H1 (cell line): ENCODE results near the gene WASF3. TPM values are rescaled to one million over a fixed set of nuclear protein-coding genes. Genes with fewer than 3 reads are reported as not detected.

Experiments
- CTCF ChIA-PET: fragments of 300-600 bp; sonication (Branson Sonifier 250); formaldehyde crosslinking; loops from one replicate; lab custom pipeline; 2021; ENCODE audit not compliant: partially characterized antibody; lab: Charles Lee
- POLR2A ChIA-PET: fragments of 300-600 bp; sonication (Branson Sonifier 250); formaldehyde crosslinking; loops from one replicate; lab custom pipeline; 2021; ENCODE audit warnings: inconsistent platforms; ENCODE audit not compliant: partially characterized antibody; lab: Charles Lee
- DNase-seq, 2 experiments: peaks; one replicate each; pipeline versions ENCODE4 v3.0.0 to v3.0.0-alpha.2; 2010 to 2022; ENCODE audit warnings: low spot score in 2 of 2, low read depth in 1 of 2, mixed read lengths in 1 of 2
- FAIRE-seq: peaks from 2 replicates; lab custom pipeline; 2011; peaks lifted over from hg19 to GRCh38; lab: Jason Lieb, UNC
- H2AFZ ChIP-seq: 2 replicates; pipeline ENCODE4 v1.8.1; 2012; ENCODE audit warnings: low read length, inconsistent platforms
- H2AK5ac ChIP-seq: 2 replicates; pipeline ENCODE4 v1.6.1; 2013; ENCODE audit warnings: low read depth, low read length
- H2BK120ac ChIP-seq: replicated peaks from 2 replicates; pipeline ENCODE3; 2013; ENCODE audit warnings: low read depth, low read length, inconsistent platforms
- H2BK12ac ChIP-seq: 2 replicates; pipeline ENCODE4 v1.6.1; 2013; ENCODE audit warnings: low read depth, low read length
- H2BK15ac ChIP-seq: 2 replicates; pipeline ENCODE4 v1.6.1; 2013; ENCODE audit warnings: low read length
- H2BK20ac ChIP-seq: 2 replicates; pipeline ENCODE4 v1.6.1; 2013; ENCODE audit warnings: low read length
- H2BK5ac ChIP-seq: 2 replicates; pipeline ENCODE4 v1.6.1; 2013; ENCODE audit warnings: low read depth, low read length
- H3K14ac ChIP-seq: 2 replicates; pipeline ENCODE4 v1.6.1; 2013; ENCODE audit warnings: inconsistent platforms; ENCODE audit not compliant: insufficient read length
- H3K18ac ChIP-seq: 2 replicates; pipeline ENCODE4 v1.6.1; 2013; ENCODE audit warnings: low read length; ENCODE audit errors: extremely low read depth
- H3K23ac ChIP-seq: 2 replicates; pipeline ENCODE4 v1.6.1; 2013; ENCODE audit warnings: inconsistent platforms; ENCODE audit not compliant: insufficient read length
- H3K23me2 ChIP-seq: 2 replicates; pipeline ENCODE4 v1.6.1; 2013; ENCODE audit warnings: low read depth, low read length
- H3K27ac ChIP-seq: 2 replicates; pipeline ENCODE4 v1.6.1; 2011; ENCODE audit warnings: low read depth, low read length, inconsistent platforms
- H3K27me3 ChIP-seq, 4 experiments: replicated peaks in 1 of 4; 1 replicate in 1 of 4; 2 replicates in 3 of 4; pipeline versions ENCODE4 v1.6.1 to v1.8.1; 2011 to 2013; ENCODE audit warnings: low read length in 3 of 4, mild to moderate bottlenecking in 3 of 4, inconsistent platforms in 2 of 4, mixed read lengths in 2 of 4, moderate library complexity in 1 of 4; ENCODE audit not compliant: control insufficient read depth in 3 of 4, insufficient read depth in 3 of 4; ENCODE audit errors: extremely low read depth in 1 of 4
- H3K36me3 ChIP-seq, 4 experiments: 2 replicates each; pipeline versions ENCODE4 v1.6.1 to v1.8.1; 2011 to 2013; ENCODE audit warnings: mild to moderate bottlenecking in 4 of 4, low read length in 3 of 4, moderate library complexity in 2 of 4, control low read depth in 1 of 4, inconsistent platforms in 1 of 4; ENCODE audit not compliant: insufficient read depth in 4 of 4, control insufficient read depth in 2 of 4
- H3K4ac ChIP-seq: replicated peaks from 2 replicates; pipeline ENCODE3; 2013; ENCODE audit warnings: low read length, low read depth, mixed read lengths, inconsistent platforms; ENCODE audit not compliant: insufficient read length
- H3K4me1 ChIP-seq, 4 experiments: replicated peaks in 1 of 4; 1 replicate in 1 of 4; 2 replicates in 3 of 4; pipeline versions ENCODE4 v1.6.1 to v1.8.1; 2011 to 2013; ENCODE audit warnings: low read length in 3 of 4, inconsistent platforms in 2 of 4, mixed read lengths in 1 of 4; ENCODE audit not compliant: insufficient read depth in 4 of 4, control insufficient read depth in 3 of 4
- H3K4me2 ChIP-seq, 2 experiments: 2 replicates each; pipeline versions ENCODE4 v1.6.1 to v1.8.1; 2011 to 2013; ENCODE audit warnings: low read depth in 2 of 2, low read length in 2 of 2, control low read depth in 1 of 2, inconsistent platforms in 1 of 2, mild to moderate bottlenecking in 1 of 2; ENCODE audit not compliant: insufficient read depth in 1 of 2
- H3K4me3 ChIP-seq, 4 experiments: fragments of 200-600, 300-600 bp in 1 of 4; sonication (generic), shearing (Covaris generic), sonication (Bioruptor Twin) in 1 of 4; 2 replicates each; pipeline versions ENCODE4 v1.5.1 to v1.8.1; 2011 to 2016; ENCODE audit warnings: low read length in 4 of 4, low read depth in 3 of 4, control low read depth in 2 of 4, inconsistent platforms in 2 of 4, mild to moderate bottlenecking in 2 of 4, mixed read lengths in 1 of 4, moderate library complexity in 1 of 4; ENCODE audit not compliant: insufficient read depth in 2 of 4; ENCODE audit errors: extremely low read depth in 1 of 4
- H3K56ac ChIP-seq: replicated peaks from 2 replicates; pipeline ENCODE3; 2013; ENCODE audit warnings: low read depth, mild to moderate bottlenecking, mixed read lengths, low read length, inconsistent platforms; ENCODE audit not compliant: insufficient read length
- H3K79me1 ChIP-seq: 2 replicates; pipeline ENCODE4 v1.6.1; 2013; ENCODE audit warnings: low read depth, low read length, control low read depth
- H3K79me2 ChIP-seq, 2 experiments: 2 replicates each; pipeline versions ENCODE4 v1.6.1 to v1.8.1; 2012 to 2013; ENCODE audit warnings: low read length in 2 of 2, mild to moderate bottlenecking in 2 of 2, inconsistent platforms in 1 of 2; ENCODE audit not compliant: insufficient read depth in 2 of 2, control insufficient read depth in 1 of 2
- H3K9ac ChIP-seq, 4 experiments: replicated peaks in 1 of 4; 1 replicate in 1 of 4; 2 replicates in 3 of 4; pipeline versions ENCODE4 v1.6.1 to v1.8.1; 2011 to 2013; ENCODE audit warnings: low read depth in 3 of 4, low read length in 3 of 4, control low read depth in 2 of 4, mild to moderate bottlenecking in 2 of 4, moderate library complexity in 2 of 4, inconsistent platforms in 1 of 4; ENCODE audit errors: extremely low read depth in 1 of 4
- H3K9me3 ChIP-seq, 2 experiments: 2 replicates each; pipeline versions ENCODE4 v1.6.1 to v1.8.1; 2012 to 2013; ENCODE audit warnings: mild to moderate bottlenecking in 2 of 2, moderate library complexity in 2 of 2, control low read depth in 1 of 2, inconsistent platforms in 1 of 2, low read depth in 1 of 2, low read length in 1 of 2, mixed read lengths in 1 of 2; ENCODE audit not compliant: insufficient read depth in 2 of 2
- H4K20me1 ChIP-seq, 2 experiments: replicated peaks in 1 of 2; 2 replicates each; pipeline versions ENCODE3 to v1.8.1; 2011 to 2013; ENCODE audit warnings: inconsistent platforms in 2 of 2, low read length in 2 of 2, mild to moderate bottlenecking in 1 of 2; ENCODE audit not compliant: insufficient read depth in 2 of 2, control insufficient read depth in 1 of 2
- H4K5ac ChIP-seq: 2 replicates; pipeline ENCODE4 v1.6.1; 2013; ENCODE audit warnings: low read length, low read depth, mixed read lengths, inconsistent platforms; ENCODE audit not compliant: insufficient read length
- H4K8ac ChIP-seq: 2 replicates; pipeline ENCODE4 v1.8.0; 2013; ENCODE audit warnings: mild to moderate bottlenecking, moderate library complexity, low read length, inconsistent platforms; ENCODE audit not compliant: insufficient read depth; ENCODE audit errors: extremely low read depth
- H4K91ac ChIP-seq: replicated peaks from 2 replicates; pipeline ENCODE3; 2013; ENCODE audit warnings: low read length, mixed read lengths, inconsistent platforms; ENCODE audit not compliant: insufficient read length
- JUND ChIP-seq: IDR thresholded peaks from 2 replicates; pipeline ENCODE4 v1.6.1; 2011; ENCODE audit warnings: mild to moderate bottlenecking, improper control_type of control experiment, low read length
- SIN3A ChIP-seq, 2 experiments: IDR thresholded peaks in 1 of 2; conservative IDR thresholded peaks in 1 of 2; 2 replicates each; pipeline ENCODE4 v1.6.1; 2011 to 2012; ENCODE audit warnings: low read length in 2 of 2, improper control_type of control experiment in 1 of 2, low read depth in 1 of 2, mild to moderate bottlenecking in 1 of 2
- YY1 ChIP-seq: IDR thresholded peaks from 2 replicates; pipeline ENCODE4 v1.6.1; 2011; ENCODE audit warnings: low read depth, mild to moderate bottlenecking, low read length
- WGBS, 2 experiments: shearing (Covaris generic) in 1 of 2; methylation state at CpG; one replicate each; pipeline versions ENCODE4 v1.1.6 to v1.1.7; 2013 to 2015; ENCODE audit warnings: low lambda C conversion rate in 2 of 2, mixed read lengths in 2 of 2, inconsistent platforms in 1 of 2, low coverage in 1 of 2, missing lambda C conversion rate in 1 of 2; ENCODE audit not compliant: insufficient replicate concordance in 2 of 2, insufficient coverage in 1 of 2, insufficient read length in 1 of 2; ENCODE audit errors: extremely low coverage in 1 of 2, missing lambda C conversion rate in 1 of 2; 5-methylcytosine and 5-hydroxymethylcytosine counted together
- polyA plus RNA-seq, 7 experiments: library from polyadenylated mRNA; depleted of rRNA in 3 of 7; stranded (reverse) in 5 of 7; unstranded in 2 of 7; fragments of >200 nt in 5 of 7; fragments of 200-250 nt in 2 of 7; gene quantifications; 1 replicate in 5 of 7; 2 replicates in 1 of 7; 4 replicates in 1 of 7; pipeline versions ENCODE4 v1.2.1 to v1.2.3, GENCODE V29; 2011 to 2013; ENCODE audit warnings: missing spikeins in 2 of 7, mixed read lengths in 2 of 7
- total RNA-seq: library from RNA; stranded (reverse); fragmentation: NEBNext Ultra II Directional; extraction: Animal tissue kit (Norgen Biotek cat#: 25700); gene quantifications from 2 replicates; pipeline ENCODE4 v1.2.1, GENCODE V29; 2021

The WASF3 gene
- total and polyA plus RNA-seq, 2 of the 8 experiments (the other 6 are each of a cell fraction or from before 2014, with no cell fraction given): 18.7 to 39.8 TPM

GRCh38 chr13:26529441-26529840, 28.0 kb upstream of the WASF3 start:
- H2BK120ac ChIP-seq: no peak overlapping the region
- no peak overlapping the region for H3K14ac ChIP-seq
- H3K27ac ChIP-seq: no peak overlapping the region
- H3K9ac ChIP-seq: no peak overlapping the region
- no peak overlapping the region; a peak in 1 of 4 replicates for H3K4me2 ChIP-seq
- H3K23ac ChIP-seq: no peak overlapping the region
- H2BK15ac ChIP-seq: no peak overlapping the region
- no peaks in the 10 kb centered on the region for H3K36me3 ChIP-seq
- peaks cover 0 to 8% (median 1%) of the 10 kb centered on the region in 4 experiments; a peak in 2 of 7 replicates for H3K4me1 ChIP-seq
- H3K79me1 ChIP-seq: no peaks in the 10 kb centered on the region
- H3K9me3 ChIP-seq: no peaks in the 10 kb centered on the region
- DNase-seq: peak; percentile 43 to 84
- H2BK12ac ChIP-seq: no peak overlapping the region
- no peak overlapping the region for H3K4me3 ChIP-seq
- H4K8ac ChIP-seq: no peak overlapping the region
- no peak overlapping the region for H2BK20ac ChIP-seq
- no peaks in the 10 kb centered on the region; the same call in 1 of the 2 replicates for H3K23me2 ChIP-seq
- H3K56ac ChIP-seq: no peak overlapping the region
- no peak overlapping the region for H2AK5ac ChIP-seq
- no peak overlapping the region for H2BK5ac ChIP-seq
- H3K79me2 ChIP-seq: no peaks in the 10 kb centered on the region
- H4K5ac ChIP-seq: no peak overlapping the region
- no peak overlapping the region for H3K18ac ChIP-seq
- ChIA-PET CTCF (interaction anchor here (1.0 to 1.8 kb wide), 3 partner anchors 9 to 99 kb away, joined by 3 to 5 read pairs (median 3); no protein-coding TSS in a partner anchor), POLR2A (interaction anchor here (1.6 kb wide), 1 partner anchor 11 kb away, joined by 5 read pairs; no protein-coding TSS in a partner anchor)
- no peaks in the 10 kb centered on the region for H4K20me1 ChIP-seq
- TF ChIP-seq YY1: peak; percentile 20; the same call in 1 of the 2 replicates
- TF ChIP-seq JUND: no peak
- peak; percentile 61 to 71; a peak in 1 of 4 replicates for TF ChIP-seq SIN3A (conservative IDR thresholded peaks at IDR 0.05 in 1 of 2, IDR thresholded peaks at IDR 0.05 in 1 of 2; ENCODE audit: low read depth in 1 of 2, low read length in 2 of 2)
- no peak overlapping the region for H4K91ac ChIP-seq
- no peaks in the 10 kb centered on the region for H3K27me3 ChIP-seq
- WGBS, 2 experiments: 42% methylated on average over 6 of the region's 6 CpGs; no CpG with 5 or more reads in 1 of the 2 experiments
- no peak overlapping the region for H2AFZ ChIP-seq
- H3K4ac ChIP-seq: no peak overlapping the region
- peak; percentile 86 for FAIRE-seq
